Amygdala (tissue), 56 donors: ENCODE measurements around the gene IMPDH1.

Experiments used
- DNase-seq, 56 donors: peaks; one replicate each; lab custom pipeline; 2025; lab: John Stamatoyannopoulos, UW

IMPDH1 gene

DNA sequence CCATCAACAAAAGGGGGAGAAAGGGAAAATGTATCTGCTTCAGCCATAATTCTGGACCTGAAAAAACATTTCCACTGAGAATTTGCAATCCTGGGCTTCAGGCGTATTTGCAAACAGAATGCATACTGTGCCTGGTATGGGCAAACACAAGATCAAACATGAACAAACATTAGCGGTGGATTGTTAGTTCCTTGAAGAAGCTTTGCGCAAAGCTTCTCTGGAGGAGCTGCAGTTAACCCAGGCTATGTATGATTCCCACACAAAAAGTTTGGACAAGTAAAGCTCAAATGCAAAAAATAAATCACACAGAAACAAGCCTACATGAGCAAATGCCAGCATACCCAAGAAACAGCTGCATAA lies 25.5 kb upstream of the IMPDH1 start:
- no peak for DNase-seq

DNA sequence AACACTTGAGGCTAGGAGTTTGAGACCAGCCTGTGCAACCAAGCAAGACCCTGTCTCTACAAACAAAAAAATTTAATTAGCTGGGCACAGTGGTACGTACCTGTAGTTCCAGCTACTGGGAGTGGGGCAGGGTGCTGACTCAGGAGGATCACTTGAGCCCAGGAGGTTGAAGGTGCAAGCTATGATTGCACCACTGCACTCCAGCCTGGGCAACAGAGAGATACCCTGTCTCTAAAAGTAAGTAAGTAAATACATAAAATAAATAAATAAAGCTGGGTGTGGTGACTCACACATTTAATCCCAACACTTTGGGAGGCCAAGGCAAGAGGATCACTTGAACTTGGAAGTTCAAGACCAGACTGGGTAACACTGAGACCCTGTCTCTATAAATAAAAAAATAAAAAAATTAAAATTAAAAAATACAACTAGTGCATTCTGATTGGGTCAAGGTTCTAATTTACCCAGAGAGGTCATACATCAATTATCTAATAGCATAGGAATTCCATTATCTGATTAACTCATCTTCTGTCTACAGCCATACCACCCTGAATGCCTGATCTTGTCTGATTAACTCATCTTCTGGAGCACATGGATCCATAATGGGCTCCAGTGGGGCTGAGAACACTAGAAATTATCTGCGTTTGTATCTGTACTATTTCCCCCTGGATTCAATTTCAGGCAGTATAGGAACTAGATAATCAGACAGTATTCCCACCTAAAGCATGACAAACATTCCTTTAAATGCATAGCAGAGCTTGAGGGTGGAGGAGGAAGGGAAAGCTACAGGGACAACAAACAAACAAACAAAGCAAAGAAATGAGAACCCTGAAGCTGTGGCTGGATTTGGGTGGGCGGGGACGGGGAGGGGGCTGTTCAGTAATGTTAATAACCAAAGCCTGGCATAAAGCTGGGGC lies 24.9 kb upstream of the IMPDH1 start:
- no peak for DNase-seq

DNA sequence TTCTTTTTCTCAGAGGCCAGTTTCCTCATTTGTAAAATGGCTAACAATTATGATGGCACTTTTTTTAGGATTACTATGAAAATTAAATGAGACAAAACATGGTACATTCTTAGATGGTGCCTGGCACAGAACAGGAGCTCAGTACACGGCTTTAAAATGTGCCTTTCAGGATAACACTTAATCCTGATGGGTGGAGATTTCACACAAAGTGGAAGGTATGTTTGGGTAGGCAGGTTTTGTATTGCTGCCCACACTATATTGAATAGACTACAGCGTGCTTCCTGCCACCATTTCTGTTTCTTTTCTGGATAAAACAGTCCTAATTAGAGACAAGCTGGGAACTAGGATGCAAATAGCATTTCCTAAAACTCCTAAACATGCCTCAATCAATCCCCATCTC lies 22.0 kb upstream of the IMPDH1 start:
- DNase-seq = no peak

DNA sequence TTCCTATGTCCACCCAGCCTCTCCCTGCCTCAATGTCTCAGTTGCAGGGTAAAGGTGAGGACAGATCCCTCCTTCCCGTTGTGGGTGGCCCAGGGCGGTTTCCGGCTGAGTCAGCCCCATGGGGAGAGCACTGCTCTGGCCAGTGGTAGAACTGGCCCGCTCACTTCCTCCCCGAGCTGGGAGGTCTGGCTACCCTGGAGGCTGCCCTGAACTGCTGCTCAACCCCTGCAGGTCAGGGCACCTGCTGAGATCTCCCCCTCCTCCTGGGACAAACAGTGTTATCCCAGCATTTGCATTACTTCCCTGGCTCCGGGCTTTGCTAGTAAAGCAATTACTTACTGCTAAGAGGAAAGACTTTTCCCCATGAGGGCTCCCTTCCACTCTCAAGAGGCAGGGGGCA lies 21.4 kb upstream of the IMPDH1 start:
- no peak for DNase-seq

DNA sequence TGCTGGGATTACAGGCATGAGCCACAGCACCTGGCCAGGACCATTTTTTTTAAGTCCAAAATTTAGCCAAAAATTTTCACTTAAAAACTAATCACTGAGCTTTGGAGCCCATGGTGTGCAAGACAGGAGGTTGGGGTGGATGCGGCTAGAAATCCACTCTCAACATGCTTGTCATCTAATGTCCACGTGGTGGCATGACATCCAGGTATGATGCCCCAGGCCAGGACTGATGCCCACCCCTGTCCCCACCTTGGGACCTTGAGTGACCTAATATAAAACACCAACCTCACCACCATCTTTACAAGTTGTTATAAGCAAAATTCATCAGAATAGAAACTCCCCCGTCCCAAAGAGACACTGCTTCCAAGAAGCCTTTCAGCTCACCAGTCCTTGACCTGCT lies 20.4 kb upstream of the IMPDH1 start:
- no peak for DNase-seq

DNA sequence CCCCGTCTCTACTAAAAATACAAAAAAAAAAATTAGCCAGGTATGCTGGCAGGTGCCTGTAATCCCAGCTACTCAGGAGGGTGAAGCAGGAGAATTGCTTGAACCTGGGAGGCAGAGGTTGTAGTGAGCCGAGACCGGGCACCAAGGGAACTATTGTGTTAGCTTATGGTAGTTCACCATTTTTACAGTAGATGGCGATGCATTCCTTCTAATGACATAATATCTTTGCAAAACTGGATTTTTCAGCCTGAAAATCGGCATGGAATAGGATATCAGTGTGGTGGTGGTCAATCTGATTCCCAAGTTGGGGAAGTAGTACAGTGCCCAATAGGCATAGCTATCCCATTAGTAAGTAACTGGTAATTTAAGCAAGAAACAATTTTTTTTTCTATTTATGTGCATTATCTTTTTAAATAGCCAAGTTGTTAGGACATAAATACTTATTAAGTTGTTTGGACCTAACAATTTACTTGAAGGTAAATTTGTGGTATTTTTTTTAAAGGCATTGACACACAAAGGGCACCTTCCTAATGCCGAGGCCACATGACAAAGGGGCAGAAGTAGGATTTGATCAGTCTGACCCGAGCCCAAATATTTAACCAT lies 17.6 kb upstream of the IMPDH1 start:
- peak in 1 of 56 donors; percentile 69 for DNase-seq

DNA sequence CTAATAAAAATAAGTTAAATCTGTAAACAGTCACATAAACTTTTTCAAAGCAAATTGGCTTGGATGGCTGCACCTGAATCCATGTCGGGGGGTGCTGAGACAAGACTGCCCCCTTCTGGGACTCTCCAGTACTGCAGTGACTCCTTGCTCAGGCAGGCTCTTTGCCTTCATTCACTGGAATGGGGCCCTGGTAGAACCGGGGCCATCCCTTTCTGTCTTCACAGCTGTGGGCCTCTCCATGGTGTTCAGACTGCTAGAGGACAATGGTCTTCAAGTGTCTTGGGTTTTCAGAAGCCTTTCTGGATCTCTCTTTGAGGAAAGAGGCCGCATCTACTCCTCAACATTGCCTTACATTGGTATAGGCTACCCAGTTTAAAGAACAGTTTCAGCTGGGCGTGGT lies 16.1 kb upstream of the IMPDH1 start:
- peak in 31 of 56 donors; percentile 8 to 84 (median 43) for DNase-seq

DNA sequence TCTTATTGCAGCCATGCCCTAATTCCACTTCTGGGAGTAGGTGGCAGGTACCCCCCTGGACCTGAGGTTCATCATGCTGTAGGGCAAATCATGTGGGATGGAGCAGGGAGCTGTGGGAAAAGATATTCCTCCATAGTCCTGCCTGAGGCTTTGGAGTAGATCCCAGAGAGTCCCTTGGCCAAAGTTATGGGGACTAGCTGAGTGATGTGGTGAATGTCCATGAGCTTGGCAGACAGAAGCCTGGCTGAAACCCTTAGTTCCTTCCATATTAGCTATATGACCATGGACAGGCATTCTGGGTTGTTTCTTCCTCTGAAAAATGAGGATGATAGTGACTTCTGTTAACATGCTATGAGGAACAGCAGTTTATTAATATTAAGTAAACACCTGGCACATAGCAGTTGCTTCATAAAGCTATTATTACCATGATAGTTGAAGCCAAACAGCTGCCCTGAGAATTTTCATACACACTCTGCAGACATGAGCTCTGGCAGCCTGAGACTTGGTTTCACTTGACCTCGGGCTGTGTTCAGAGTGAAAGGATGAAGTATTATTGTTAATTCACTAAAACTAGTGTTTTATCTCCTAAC lies 15.0 kb upstream of the IMPDH1 start:
- no peak for DNase-seq

DNA sequence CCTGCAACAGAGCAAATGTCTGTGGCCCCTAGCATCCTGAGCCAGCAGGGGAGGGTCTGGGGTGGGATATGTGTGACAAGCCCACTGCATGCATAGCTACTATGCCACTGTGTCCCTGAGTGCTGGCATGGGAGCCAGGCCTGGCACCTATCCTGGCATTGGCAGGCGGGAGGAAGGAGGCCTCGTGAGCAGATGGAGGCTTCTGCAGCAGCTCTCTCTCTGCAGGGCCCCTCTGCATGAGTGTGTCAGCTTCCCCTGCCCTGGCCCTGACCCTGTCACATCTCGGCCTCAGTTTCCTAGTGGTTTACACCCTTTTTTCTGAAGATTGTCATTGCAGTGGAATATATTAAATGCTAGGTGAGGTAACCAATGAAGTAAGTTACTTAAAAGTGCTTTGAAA lies 13.1 kb upstream of the IMPDH1 start:
- DNase-seq = peak in 9 of 56 donors; percentile 15 to 38 (median 27)

DNA sequence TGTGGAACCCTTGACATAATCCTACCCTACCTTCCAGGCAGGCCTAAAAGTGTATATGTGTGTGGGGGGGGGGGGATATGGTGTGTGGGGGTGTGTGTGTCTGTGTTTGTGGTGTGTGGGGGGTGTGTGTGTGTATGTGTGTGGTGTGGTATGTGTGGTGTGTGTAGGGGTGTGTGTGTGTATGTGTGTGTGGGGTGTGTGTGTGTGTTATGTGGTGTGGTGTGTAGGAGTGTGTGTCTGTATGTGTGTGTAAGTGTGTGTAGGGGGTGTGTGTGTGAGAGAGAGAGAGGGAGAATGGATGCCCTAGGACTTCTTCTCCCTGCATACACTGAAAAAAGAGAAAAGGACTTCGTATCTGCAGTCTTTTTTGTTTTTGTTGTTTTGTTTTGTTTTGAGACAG lies 12.3 kb upstream of the IMPDH1 start:
- no peak for DNase-seq

DNA sequence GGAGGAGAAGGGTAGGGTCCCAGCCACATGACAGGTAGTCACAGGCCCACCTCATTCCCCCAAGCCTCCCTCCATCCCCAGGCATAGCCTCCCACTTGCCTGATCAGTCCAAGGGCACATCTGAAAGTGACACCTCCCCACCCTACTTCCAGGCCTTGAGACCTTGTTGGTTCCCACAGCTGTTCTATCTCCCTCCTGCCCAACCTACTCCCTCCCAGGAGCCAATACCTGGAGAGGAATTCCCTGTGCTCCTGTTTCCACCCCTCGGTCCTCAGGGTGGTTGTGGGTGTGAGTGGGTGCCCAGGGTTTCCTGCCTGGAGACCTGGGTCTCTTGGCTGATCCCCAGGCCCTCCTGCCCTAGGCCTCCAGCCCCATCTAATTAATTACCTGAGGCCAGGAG lies 11.6 kb upstream of the IMPDH1 start:
- DNase-seq = no peak

DNA sequence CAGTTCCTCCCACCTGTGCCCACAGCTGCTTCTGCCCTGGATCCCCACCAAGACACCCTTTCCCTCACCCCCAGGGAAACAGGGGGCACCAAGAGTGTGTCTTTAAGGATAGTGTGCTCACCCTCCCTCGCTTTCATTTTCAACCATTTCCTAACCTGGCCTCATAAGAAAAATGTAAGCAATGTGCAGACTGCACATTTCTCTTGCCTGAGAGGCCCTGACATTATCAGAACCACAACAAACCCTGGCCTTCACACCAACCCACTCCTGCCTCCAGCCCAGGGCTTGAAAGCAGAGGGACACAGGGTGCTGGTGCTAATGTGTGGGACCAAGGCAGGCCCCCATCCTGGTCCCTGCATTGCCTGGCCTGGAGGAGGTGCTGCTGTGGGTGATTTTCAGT lies 11.0 kb upstream of the IMPDH1 start:
- no peak for DNase-seq

DNA sequence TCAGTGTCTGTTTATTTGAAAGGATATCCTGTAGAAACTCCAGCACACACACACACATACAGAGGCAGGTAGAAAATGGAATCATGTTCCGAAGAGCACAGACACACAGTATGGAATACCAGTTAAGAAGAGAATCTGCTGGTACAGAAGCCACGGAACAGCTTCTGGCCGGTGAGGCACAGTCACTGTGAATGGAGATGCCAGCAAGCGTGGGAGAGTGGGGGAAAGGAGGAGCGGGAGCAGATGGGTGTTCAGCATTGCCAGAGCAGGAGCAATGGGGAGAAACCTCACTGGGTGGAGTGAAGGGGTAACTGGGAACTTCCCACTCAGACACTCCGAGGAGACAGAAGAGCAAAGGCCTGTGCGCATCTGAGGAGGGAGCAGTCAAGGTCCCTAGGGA lies 9.5 kb upstream of the IMPDH1 start:
- DNase-seq = peak in 1 of 56 donors; percentile 27

DNA sequence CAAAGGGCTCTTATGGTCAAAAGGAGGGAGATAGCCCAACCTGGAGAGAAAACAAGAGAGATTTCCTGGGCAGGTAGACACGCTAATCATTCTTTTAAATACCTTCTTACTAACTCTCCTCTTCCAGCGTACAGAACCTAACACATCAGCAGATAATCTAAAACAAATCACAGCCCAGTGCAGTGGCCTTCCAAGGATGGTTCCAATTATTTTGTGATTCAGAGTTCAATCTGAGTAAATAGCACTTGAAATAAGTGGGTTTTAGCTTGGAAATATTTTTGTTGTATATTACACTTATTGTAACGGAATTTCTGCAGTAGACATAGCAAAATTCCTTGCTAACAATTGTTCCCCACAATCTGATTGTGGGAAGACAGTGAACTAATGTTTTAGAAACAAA lies 7.3 kb upstream of the IMPDH1 start:
- DNase-seq = no peak

DNA sequence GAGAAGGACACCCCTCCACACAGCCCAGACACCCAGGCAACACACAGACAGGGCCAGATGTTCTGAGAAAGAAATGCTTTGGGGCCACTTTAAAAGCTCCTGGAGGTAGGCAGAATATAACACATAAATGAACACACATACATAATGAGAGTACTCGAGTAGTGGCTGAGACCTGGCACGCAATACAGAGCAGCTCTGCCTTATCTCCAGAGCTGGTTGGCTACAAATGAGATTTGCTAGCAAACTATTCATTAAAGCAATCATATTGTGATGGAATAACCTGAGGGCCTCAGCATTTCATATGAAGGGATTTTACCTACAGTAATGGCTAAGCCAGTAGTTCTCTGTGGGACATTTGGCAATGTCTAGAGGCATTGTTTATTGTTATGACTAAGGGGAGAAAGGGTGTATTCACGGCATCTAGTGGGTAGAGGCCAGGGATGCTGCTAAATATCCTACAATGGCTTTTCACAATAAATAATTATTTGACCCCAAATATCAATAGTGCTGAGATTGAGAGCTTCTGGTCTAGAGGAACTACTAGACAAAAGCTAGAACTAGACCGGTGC lies 5.5 kb upstream of the IMPDH1 start:
- DNase-seq = no peak

DNA sequence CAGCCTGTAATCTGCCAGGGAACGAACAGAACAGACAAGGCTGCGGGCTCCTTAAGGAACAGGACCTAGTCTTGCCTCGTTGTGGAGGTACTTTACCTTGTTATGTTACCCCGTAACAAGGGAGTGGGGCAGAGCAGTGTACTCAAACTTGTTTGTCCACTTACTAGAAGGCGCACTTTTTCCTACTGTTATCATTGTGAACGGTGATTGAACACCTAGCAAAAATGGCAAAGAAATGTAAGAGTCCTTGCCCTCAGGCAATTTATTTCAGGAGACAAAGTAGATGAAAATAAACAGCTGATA lies 620 bp upstream of the IMPDH1 start:
- no peak for DNase-seq

DNA sequence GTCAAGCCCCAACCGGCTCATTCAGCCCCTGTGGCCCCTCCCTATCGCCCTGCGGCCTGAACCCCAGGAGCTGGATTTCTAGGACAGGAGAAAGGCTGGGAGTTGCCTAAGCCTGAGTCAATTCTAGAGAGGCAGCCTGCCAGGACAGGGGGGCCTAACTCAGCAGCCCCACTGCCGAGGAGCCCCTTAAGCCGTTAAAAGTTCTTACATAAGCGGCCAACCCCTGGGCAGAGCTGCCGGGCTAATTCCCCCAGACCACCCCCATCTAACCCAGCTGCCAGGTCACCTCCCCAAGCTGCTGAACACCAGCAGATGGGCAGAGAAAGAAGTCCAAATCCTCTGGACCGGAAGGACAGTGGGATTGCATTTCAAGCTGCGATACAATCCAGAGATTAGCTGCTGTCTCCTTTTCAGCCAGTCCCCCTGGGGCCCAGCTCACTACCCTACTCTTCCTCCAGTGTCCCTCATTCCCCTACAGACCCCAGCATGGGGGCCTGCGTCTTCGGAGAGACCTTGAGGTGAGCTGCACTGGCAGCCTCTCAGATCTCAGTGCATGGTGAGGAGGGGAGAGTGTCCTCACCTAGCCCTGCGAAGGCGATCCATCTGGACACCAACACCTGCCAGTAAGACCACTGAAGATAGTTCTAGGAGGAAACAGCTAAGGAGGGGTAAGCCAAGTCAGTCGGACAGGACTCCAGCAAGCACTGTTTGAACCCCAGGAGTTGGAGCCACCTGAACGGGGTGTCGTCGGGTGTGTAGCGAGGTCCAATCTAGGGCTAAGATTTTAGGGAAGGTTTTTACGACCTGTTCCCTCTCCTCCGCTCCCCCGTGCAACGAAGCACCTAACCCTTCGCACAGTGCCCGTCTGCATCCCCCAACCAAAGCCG lies 830 bp downstream of the IMPDH1 start:
- DNase-seq = no peak

DNA sequence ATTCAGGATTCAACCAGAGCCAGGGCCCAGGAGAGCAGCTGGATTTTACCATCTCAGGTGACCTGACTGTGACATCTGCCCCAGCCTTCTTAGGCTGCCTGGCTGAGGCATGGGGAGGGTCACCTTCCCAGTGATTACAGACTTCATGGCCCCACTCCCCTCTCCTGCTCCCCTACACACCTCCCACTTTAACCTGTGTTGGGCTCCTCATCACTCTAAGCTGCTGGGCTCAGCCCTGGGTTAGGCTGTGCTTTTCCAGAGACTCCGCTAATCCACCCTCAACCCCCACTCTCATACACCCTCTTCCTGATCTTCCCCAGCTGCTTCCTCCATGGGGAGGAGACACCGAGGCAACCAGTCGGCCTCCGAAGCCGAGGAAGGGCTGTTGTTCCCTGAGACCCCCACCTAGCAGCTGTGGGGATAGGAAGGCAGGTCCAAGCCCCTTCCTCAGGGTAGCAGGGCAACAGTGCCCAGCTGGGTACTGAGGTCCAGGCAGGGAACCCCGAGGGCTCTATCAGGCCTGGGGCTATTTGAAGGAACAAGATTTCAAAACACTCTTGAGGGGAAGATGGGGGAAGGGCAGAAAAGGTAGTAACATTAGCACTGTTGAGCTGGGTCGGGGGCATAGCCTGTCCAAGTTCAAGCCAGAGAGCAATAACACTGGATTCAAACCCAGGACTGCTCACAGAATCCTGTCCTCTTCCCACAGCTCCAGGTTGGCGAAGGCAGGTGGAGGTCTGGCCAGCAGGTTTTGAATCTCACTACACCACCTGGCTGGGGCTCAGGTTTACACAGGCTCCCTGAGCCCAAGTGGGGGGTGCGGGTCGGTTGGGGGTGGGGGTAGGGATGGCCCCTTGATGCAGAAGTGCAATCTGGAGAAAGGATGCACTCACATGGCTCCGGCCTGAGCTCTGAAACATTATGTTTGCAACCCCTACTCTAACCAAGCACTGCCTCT lies 1.8 kb downstream of the IMPDH1 start:
- DNase-seq = no peak

DNA sequence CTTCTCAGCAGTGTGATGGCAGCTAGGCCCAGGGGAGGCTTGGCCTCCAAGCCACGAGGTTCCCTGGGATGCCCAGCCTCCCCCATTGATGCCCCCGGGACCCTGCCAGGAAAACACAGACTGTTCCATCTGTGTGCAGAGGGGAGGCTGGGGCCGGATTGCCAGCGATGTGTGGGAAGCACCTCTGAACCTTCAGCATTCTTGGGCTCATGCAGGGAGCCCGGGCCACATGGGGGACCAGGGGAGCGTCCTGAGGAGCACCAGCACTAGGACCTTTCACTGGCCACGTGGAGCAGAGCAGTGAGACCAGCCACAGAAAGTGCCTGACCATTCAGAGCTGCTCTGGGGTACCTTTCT lies 2.6 kb downstream of the IMPDH1 start:
- no peak for DNase-seq
